Mesendoderm (in vitro differentiated cells): Measurements from ENCODE around the gene COL25A1.

ENCODE experiments used
- DNase-seq: peaks from one replicate; pipeline ENCODE4 v3.0.0; 2013
- H2AK5ac ChIP-seq: 2 replicates; pipeline ENCODE4 v1.6.1; 2013; ENCODE audit warnings: low read length, inconsistent platforms
- H2BK120ac ChIP-seq: 2 replicates; pipeline ENCODE4 v1.6.1; 2013; ENCODE audit warnings: low read depth, mild to moderate bottlenecking, low read length, moderate library complexity, mixed read lengths
- H2BK15ac ChIP-seq: replicated peaks from 2 replicates; pipeline ENCODE4 v1.6.1; 2013; ENCODE audit warnings: low read depth, mild to moderate bottlenecking, moderate library complexity
- H2BK5ac ChIP-seq: 2 replicates; pipeline ENCODE4 v1.6.1; 2013; ENCODE audit warnings: low read length, inconsistent platforms
- H3K18ac ChIP-seq: 2 replicates; pipeline ENCODE4 v1.6.1; 2013; ENCODE audit warnings: mild to moderate bottlenecking, low read length, mixed read lengths
- H3K23ac ChIP-seq: one replicate; pipeline ENCODE4 v1.6.1; 2013; ENCODE audit warnings: low read length
- H3K27ac ChIP-seq: 2 replicates; pipeline ENCODE4 v1.5.1; 2013; ENCODE audit warnings: low read depth, mild to moderate bottlenecking, inconsistent platforms, low read length, moderate library complexity
- H3K27me3 ChIP-seq: 2 replicates; pipeline ENCODE4 v1.6.1; 2013; ENCODE audit warnings: low read length, control low read depth, mild to moderate bottlenecking, inconsistent platforms; ENCODE audit not compliant: insufficient read depth, poor library complexity
- H3K36me3 ChIP-seq: 2 replicates; pipeline ENCODE4 v1.6.1; 2013; ENCODE audit warnings: low read length, inconsistent platforms; ENCODE audit not compliant: control insufficient read depth, insufficient read depth
- H3K4ac ChIP-seq: one replicate; pipeline ENCODE4 v1.6.1; 2013; ENCODE audit warnings: low read depth, mild to moderate bottlenecking, low read length, moderate library complexity
- H3K4me1 ChIP-seq: 2 replicates; pipeline ENCODE4 v1.6.1; 2013; ENCODE audit warnings: low read depth, low read length, inconsistent platforms; ENCODE audit not compliant: control insufficient read depth
- H3K4me2 ChIP-seq: 2 replicates; pipeline ENCODE4 v1.6.1; 2013; ENCODE audit warnings: low read length
- H3K4me3 ChIP-seq: 2 replicates; pipeline ENCODE4 v1.5.1; 2013; ENCODE audit warnings: mild to moderate bottlenecking, low read length
- H3K56ac ChIP-seq: one replicate; pipeline ENCODE4 v1.6.1; 2013; ENCODE audit warnings: low read length
- H3K79me1 ChIP-seq: 2 replicates; pipeline ENCODE4 v1.6.1; 2013; ENCODE audit warnings: low read length, inconsistent platforms
- H3K79me2 ChIP-seq: 2 replicates; pipeline ENCODE4 v1.6.1; 2013; ENCODE audit warnings: mild to moderate bottlenecking, low read length; ENCODE audit not compliant: control insufficient read depth, insufficient read depth
- H3K9ac ChIP-seq: 2 replicates; pipeline ENCODE4 v1.6.1; 2013; ENCODE audit warnings: low read length, inconsistent platforms
- H4K5ac ChIP-seq: one replicate; pipeline ENCODE4 v1.6.1; 2013; ENCODE audit warnings: low read length
- H4K8ac ChIP-seq: one replicate; pipeline ENCODE4 v1.6.1; 2013; ENCODE audit warnings: low read depth, mild to moderate bottlenecking, control low read depth, low read length, moderate library complexity
- WGBS: extraction: QIAGEN DNeasy Blood & Tissue Kit; methylation state at CpG from one replicate; pipeline ENCODE4 v1.1.7; 2013; ENCODE audit warnings: low lambda C conversion rate, missing lambda C conversion rate; ENCODE audit not compliant: insufficient coverage; ENCODE audit errors: extremely low coverage; 5-methylcytosine and 5-hydroxymethylcytosine counted together

The COL25A1 gene

GRCh38 chr4:109256818-109257217, 45.6 kb downstream of the COL25A1 start:
- H3K36me3 ChIP-seq, result no peaks in the 10 kb centered on the region
- H3K4me3 ChIP-seq, result no peak overlapping the region
- H3K56ac ChIP-seq, result no peak overlapping the region
- no peak overlapping the region for H2BK15ac ChIP-seq
- no peaks in the 10 kb centered on the region for H3K4me1 ChIP-seq
- H3K4ac ChIP-seq, result no peak overlapping the region
- H3K9ac ChIP-seq, result no peak overlapping the region
- no peak overlapping the region for H3K18ac ChIP-seq
- no peak overlapping the region for H4K5ac ChIP-seq
- no peaks in the 10 kb centered on the region for H3K27me3 ChIP-seq
- no peak overlapping the region for H2BK5ac ChIP-seq
- no peak overlapping the region for H3K4me2 ChIP-seq
- no peak overlapping the region for H2BK120ac ChIP-seq
- no peak overlapping the region for H3K27ac ChIP-seq
- no peak for DNase-seq
- H3K79me2 ChIP-seq, result no peaks in the 10 kb centered on the region
- no peaks in the 10 kb centered on the region for H3K79me1 ChIP-seq
- H2AK5ac ChIP-seq, result no peak overlapping the region
- H3K23ac ChIP-seq, result no peak overlapping the region
- H4K8ac ChIP-seq, result no peak overlapping the region

DNA sequence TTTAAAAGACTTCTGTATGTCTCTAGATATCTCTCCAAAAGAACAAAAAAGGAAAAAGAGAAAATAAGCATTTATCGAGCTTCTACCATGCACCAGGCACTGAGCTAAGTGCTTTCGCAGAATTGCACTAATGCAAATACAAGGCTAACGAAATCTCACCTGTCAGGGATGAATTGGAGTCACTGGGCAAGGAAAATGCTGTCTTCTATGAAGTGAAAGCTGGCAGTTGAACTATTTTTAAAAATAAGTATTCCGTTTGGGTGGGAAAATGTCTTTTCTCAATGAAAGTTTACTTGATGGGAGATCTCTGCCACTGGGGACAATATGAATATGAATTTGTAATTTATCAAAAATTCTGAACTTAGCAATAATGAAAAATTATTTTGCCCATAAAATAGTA, 47.6 kb downstream of the COL25A1 start:
- Histone ChIP-seq H3K18ac (no peak overlapping the region), H4K5ac (no peak overlapping the region), H3K4me2 (no peak overlapping the region), H3K27ac (no peak overlapping the region), H2AK5ac (no peak overlapping the region), H2BK15ac (no peak overlapping the region), H2BK120ac (no peak overlapping the region), H3K4ac (no peak overlapping the region), H3K4me1 (no peaks in the 10 kb centered on the region), H2BK5ac (no peak overlapping the region), H4K8ac (no peak overlapping the region), H3K9ac (no peak overlapping the region), H3K56ac (no peak overlapping the region), H3K79me2 (no peaks in the 10 kb centered on the region), H3K79me1 (no peaks in the 10 kb centered on the region), H3K23ac (no peak overlapping the region), H3K36me3 (no peaks in the 10 kb centered on the region), H3K4me3 (no peak overlapping the region), H3K27me3 (no peaks in the 10 kb centered on the region)
- DNase-seq, result no peak
- WGBS, result no CpG with 5 or more reads among the region's 4 CpGs

DNA sequence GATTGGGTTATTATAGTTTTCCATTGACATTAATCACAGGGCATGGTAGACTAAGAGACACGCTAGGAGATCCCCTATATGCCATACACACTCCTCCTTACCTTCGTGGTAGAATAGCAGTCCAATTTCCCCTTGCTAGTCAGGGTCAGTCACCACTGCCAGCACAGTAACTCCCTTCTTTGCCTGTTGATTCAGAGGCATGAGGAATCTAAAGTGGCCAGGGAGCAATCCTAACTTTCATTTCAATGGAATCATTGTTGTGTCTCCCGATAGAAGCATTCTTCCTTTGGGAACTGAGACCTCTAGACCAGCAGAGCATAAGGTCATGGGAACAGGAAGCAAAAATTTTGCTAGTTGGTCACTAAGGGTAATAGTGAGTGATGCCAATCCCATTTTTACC, 51.1 kb downstream of the COL25A1 start:
- no peak overlapping the region for H3K4ac ChIP-seq
- no CpG with 5 or more reads among the region's 3 CpGs for WGBS
- no peaks in the 10 kb centered on the region for H3K36me3 ChIP-seq
- H3K23ac ChIP-seq, result no peak overlapping the region
- H3K18ac ChIP-seq, result no peak overlapping the region
- H3K56ac ChIP-seq, result no peak overlapping the region
- no peak overlapping the region for H2BK15ac ChIP-seq
- H4K8ac ChIP-seq, result no peak overlapping the region
- no peak overlapping the region for H3K27ac ChIP-seq
- no peaks in the 10 kb centered on the region for H3K27me3 ChIP-seq
- no peaks in the 10 kb centered on the region for H3K79me1 ChIP-seq
- H3K79me2 ChIP-seq, result no peaks in the 10 kb centered on the region
- no peak overlapping the region for H4K5ac ChIP-seq
- no peak overlapping the region for H3K4me3 ChIP-seq
- no peak overlapping the region for H2BK120ac ChIP-seq
- no peak for DNase-seq
- H3K4me2 ChIP-seq, result no peak overlapping the region
- no peaks in the 10 kb centered on the region for H3K4me1 ChIP-seq
- H2AK5ac ChIP-seq, result no peak overlapping the region
- H3K9ac ChIP-seq, result no peak overlapping the region
- no peak overlapping the region for H2BK5ac ChIP-seq

DNA sequence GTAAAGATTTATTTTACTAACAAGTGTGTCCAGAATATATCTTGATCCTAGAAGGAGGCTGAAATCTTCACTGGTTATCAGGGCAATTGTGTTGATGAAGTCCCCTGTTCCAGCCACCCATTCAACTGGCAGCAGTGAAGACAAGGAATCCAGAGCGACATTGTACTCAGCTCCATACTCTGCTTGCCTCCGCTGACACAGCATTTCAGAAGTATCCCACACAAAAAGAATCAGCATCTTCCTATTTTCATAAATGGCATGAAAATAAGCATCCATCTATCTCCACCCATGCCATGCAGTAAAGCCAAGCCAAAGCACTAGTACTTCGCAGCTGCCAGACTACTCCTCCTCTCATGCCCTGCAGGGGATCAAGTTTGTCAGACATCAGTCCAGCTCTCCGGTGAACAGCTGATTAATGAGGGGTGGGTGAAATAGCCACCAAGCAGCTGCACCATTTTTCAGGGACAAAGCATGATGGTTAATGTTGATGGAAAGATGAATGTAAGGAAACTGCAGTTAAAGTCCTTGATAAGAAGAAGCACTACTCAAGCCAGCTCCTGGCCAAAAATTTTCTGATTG, 54.0 kb downstream of the COL25A1 start:
- Histone ChIP-seq H4K5ac (no peak overlapping the region), H3K56ac (no peak overlapping the region), H3K4me1 (no peaks in the 10 kb centered on the region), H3K23ac (no peak overlapping the region), H2BK5ac (no peak overlapping the region), H3K4me3 (no peak overlapping the region), H3K79me2 (no peaks in the 10 kb centered on the region), H3K4ac (no peak overlapping the region), H3K4me2 (no peak overlapping the region), H3K9ac (no peak overlapping the region), H2AK5ac (no peak overlapping the region), H4K8ac (no peak overlapping the region), H3K18ac (no peak overlapping the region), H3K27me3 (no peaks in the 10 kb centered on the region), H3K27ac (no peak overlapping the region), H3K36me3 (no peaks in the 10 kb centered on the region), H2BK120ac (no peak overlapping the region), H2BK15ac (no peak overlapping the region), H3K79me1 (no peaks in the 10 kb centered on the region)
- WGBS, result no CpG with 5 or more reads among the region's 4 CpGs
- no peak for DNase-seq

- H4K8ac ChIP-seq, result no peak overlapping the region
- DNase-seq, result no peak
- no peak overlapping the region for H3K27ac ChIP-seq
- no peak overlapping the region for H3K4me3 ChIP-seq
- H3K36me3 ChIP-seq, result no peaks in the 10 kb centered on the region
- no peaks in the 10 kb centered on the region for H3K79me2 ChIP-seq
- H2BK15ac ChIP-seq, result no peak overlapping the region
- H3K79me1 ChIP-seq, result no peaks in the 10 kb centered on the region
- H3K4me1 ChIP-seq, result no peaks in the 10 kb centered on the region
- no peaks in the 10 kb centered on the region for H3K27me3 ChIP-seq
- no peak overlapping the region for H2BK5ac ChIP-seq
- no peak overlapping the region for H4K5ac ChIP-seq
- H3K4me2 ChIP-seq, result no peak overlapping the region
- WGBS, result no CpG with 5 or more reads among the region's 3 CpGs
- no peak overlapping the region for H2BK120ac ChIP-seq
- H3K56ac ChIP-seq, result no peak overlapping the region
- H3K18ac ChIP-seq, result no peak overlapping the region
- H3K4ac ChIP-seq, result no peak overlapping the region
- no peak overlapping the region for H3K23ac ChIP-seq
- H3K9ac ChIP-seq, result no peak overlapping the region
- no peak overlapping the region for H2AK5ac ChIP-seq
Measured at GRCh38 chr4:109243871-109244270, 58.6 kb downstream of the COL25A1 start.

GRCh38 chr4:109238746-109239145, 63.7 kb downstream of the COL25A1 start:
- H2AK5ac ChIP-seq, result no peak overlapping the region
- WGBS, result no CpG with 5 or more reads among the region's 2 CpGs

More at GRCh38 chr4:109238746-109239145, 63.7 kb downstream of the COL25A1 start:
- no peak overlapping the region for H3K4me3 ChIP-seq
- no peaks in the 10 kb centered on the region for H3K79me1 ChIP-seq
- H3K56ac ChIP-seq, result no peak overlapping the region
- no peak overlapping the region for H2BK5ac ChIP-seq
- no peaks in the 10 kb centered on the region for H3K27me3 ChIP-seq
- H3K4ac ChIP-seq, result no peak overlapping the region
- no peak for DNase-seq
- H3K18ac ChIP-seq, result no peak overlapping the region
- H3K79me2 ChIP-seq, result no peaks in the 10 kb centered on the region
- no peak overlapping the region for H3K4me2 ChIP-seq
- H3K36me3 ChIP-seq, result no peaks in the 10 kb centered on the region
- no peaks in the 10 kb centered on the region for H3K4me1 ChIP-seq
- H2BK120ac ChIP-seq, result no peak overlapping the region
- H4K5ac ChIP-seq, result no peak overlapping the region
- H2BK15ac ChIP-seq, result no peak overlapping the region
- no peak overlapping the region for H3K23ac ChIP-seq
- no peak overlapping the region for H3K27ac ChIP-seq
- no peak overlapping the region for H4K8ac ChIP-seq
- H3K9ac ChIP-seq, result no peak overlapping the region
